Activated T-cell treated with anti-CD3 and anti-CD28 coated beads for 24 hours (primary cell): Measurements from ENCODE around the gene PLCB3.
"Not testable (repeated sequence)": the region's sequence is repeated elsewhere in the genome, so short reads cannot be mapped to it uniquely, and the experiment has no call there.

Experiments
- DNase-seq: peaks from one replicate; pipeline ENCODE4 v3.0.0-alpha.2; 2020; ENCODE audit warnings: low read depth

Gene PLCB3

DNA sequence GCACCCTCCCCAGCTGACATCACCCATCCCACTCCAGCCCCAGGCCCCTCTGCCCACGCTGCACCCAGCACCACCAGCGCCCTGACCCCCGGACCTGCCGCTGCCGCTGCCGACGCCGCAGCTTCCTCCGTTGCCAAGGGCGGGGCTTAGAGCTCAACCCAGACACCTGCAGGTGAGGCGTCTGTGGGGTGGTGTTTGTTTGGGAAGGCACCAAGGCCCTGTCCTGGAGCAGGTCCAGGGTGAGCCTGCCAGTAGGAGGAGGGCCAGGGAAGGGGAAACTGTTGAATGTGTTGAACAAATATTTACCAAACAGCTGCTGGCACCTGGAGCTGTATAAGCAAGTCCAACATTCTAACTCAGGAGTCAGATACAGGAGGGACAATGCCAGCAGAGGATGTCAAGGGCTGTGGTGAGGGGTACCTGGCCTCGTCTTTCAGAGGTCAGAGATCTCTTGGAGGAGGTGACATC lies 13.8 kb upstream of the PLCB3 start:
- DNase-seq, result no peak

DNA sequence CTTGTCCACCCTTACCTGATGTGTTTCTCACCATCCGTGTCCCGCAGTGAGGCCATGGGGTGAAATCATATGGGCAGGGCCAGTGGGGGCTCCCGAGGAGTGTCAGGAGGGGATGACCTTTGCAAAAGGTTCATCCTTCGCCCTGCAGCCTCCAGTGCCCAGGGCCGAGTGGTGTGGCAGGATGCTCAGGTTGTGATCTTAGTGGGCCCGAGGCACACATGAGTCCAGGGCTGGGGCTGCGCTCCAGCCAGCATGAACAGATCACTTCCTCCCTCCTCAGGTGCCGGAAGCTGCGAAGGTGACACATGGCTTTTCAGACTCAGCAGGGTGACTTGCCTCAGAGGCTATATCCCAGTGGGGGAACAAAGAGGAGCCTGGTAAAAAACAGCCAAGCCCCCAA lies 13.3 kb upstream of the PLCB3 start:
- DNase-seq, result no peak

DNA sequence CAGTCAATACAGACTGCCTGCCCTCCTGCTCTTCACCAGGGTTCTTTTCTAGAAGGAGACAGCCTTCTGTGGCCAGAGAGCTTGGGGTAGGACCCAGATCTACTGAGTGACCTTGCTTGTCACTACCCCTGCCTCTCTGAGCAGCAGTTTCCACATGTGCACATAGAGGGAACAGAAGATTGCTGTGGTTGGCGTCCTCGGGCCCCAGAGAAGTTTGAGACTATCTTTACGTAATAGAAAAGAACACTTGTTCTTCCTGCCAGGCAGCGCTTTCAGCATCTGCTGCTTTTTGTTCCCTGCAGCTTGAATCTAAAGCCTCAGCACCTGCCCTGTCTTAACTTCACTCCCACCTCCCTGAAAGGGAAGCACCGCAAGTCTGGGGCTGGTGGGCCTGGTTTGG lies 12.3 kb upstream of the PLCB3 start:
- DNase-seq, result no peak

DNA sequence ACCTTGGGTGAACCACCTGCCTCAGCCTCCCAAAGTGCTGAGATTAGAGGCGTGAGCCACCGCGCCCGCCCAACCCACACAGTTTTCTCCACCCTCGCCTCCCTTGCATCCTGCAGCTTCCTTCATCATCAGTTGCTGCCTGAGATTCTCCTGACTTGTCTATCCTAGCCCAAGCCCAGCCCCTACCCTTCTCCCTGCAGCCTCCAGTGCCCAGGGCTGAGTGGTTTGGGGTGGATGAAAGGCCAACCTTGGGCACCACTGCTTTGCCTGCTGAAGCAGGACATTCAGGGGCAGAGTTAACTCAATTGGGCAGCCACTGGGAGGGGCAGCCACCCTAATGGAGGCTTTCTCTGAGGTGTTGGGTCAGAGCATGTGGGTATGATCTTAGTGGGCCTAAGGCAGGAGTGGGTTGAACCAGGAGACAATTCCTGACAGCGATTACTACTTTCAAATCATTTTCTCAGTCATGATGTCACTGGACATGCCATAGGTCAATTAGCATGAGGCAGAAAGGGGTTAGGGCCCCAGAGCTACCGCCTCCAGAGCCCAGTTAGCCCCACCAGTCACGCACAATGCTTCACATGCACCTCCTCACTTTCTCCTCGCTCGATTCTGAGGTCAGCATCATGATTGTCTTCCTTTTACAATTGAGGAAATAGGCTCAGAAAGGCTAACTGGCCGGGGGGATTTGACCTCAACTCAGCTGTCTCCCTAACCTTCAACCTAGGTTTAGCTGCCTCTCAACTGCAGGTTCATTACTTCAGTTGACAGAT lies 11.5 kb upstream of the PLCB3 start:
- DNase-seq, result no peak

DNA sequence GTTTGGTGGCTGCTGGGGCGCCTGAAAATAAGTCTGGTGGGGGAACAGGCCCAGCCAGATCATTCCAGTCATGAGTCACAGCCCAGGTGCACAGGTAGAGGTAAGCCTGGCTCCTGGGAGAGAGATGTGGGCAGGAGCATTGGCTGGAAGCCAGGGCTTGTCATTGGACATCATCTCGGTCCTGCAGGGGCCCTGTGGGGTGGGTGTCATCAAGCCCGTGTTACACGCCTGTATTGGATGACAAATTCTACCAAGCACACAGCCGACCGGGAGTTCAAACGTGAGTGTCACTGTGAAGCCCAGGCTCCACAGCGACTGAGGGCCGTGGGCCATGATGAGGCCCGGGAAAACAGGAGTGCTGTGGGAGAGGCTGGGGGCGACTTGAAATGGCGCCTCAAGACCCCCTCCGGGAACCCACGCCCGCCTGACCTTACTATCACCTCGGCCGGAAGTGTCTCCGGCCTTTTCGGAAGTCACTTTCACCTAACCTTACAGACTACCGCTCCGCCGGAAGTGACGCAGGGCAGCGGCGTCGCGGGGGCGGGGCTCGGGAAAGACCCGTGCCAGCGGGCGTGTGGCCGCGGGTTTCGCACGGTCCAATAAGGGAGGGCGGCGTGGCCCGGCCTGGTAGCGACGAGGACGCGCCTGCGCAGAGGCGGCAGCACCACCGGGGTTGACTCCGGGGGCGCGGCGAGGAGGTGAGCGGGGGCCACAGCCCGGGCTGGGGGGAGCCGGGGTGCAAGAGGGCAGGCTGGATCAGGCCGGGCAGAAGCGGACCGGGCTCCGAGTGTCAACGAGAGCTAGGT lies 10.7 kb upstream of the PLCB3 start, which contains the start of gene FKBP2:
Gene FKBP2 (plus strand): TSS at position 661 of the 806 bp plus-strand sequence. CDS start 1,293 bp downstream, outside the sequence.
- DNase-seq, result peak; percentile 98

DNA sequence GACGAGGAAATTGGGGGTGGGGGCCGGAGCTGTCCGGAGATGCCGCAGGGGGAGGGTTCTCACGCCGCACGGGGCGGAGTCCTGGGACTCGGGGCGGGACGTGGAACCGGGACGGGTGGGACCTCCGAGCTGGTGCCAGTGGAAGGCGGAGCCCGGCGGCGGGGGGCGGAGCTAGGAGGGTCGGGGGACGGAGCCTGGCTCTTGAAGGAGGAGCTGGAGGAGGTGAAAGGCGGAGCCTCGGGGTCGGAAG lies 10.2 kb upstream of the PLCB3 start:
- DNase-seq, result peak; percentile 100

DNA sequence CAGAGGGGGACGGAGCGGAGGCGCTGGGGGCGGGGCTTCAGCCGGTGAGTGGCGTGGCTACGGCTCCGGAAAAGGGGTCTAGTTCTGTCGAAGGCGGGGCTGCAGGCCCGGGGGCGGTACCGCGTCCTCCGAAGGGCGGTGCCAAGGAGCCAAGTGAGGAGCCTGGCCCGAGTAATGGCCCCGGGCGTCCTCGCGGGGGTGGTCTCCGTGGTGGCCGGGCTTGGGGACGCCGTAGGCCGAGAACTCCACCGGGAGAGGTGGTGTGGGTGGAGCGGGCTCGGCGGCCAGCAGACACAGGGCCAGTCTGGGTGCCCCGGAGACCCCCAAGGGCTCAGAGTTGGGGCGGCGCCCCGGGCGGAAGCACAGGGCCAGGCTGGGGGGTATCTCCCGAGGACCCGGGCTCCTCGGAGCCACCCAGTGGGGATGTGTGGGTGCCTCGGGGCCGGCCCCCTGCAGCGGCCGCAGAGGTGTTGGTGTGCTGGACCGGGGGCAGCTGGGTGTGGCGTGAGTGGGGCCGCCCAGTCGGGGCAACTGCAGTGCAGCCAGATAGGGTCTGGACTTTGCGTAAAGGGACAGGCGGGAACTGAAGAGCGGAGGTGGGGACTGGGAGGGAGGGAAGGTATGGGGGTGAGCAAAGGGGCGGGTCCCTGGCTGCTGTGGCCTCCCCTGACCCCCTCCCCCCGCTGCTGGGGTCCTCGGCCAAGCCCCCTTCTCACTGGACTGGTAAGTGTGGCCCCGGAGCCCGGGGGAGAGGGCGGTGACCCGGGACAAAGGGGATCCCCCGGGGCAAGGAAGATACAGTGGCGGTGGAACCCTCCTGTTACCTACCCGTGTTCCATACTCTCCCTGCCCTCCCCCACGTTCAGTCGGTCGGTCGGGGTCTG lies 9.6 kb upstream of the PLCB3 start:
- DNase-seq, result no peak

DNA sequence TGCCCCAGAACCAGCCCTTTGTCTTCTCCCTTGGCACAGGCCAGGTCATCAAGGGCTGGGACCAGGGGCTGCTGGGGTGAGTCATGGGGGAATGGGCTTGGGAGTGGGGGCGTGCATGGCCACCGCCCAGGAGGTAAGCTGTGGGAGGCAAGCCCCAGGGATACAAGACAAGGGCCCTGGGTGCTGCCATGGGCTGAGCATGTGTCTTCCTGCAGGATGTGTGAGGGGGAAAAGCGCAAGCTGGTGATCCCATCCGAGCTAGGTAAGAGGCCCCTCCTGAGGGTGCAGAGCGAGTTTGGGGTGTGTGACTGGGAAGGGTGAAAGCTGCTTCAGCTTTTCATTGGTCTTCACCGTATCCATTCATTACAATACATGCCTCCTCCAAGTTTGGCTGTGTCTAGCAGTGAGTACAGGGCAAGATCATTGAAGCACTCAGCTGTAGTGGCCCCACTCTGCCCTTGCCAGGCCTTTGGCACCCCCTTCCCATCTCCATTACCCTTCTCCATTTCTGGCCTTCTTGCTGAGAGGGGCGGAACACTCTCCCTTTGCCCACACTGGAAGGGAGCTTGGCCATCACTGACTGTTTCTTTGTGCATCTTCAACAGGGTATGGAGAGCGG lies 8.0 kb upstream of the PLCB3 start:
- no peak for DNase-seq

DNA sequence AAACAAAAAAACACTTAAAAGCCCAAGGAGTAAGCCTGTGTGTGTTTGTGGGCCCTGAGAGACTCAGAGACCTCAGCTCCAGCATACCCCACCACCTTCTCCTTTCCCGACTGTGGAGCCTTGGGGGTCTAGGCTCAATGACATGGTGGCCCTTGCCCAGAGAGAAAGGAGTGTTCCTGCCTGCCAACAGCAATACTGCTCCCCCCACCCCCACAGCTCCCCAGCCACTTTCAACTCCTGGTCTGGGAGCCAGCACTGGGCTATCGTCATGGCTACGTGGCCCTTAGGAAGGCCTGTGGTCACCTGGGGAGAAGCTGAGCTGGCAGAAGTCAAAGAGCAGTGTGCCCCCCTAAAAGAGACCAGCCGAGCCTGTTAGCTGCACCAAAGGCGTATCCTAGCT lies 7.2 kb upstream of the PLCB3 start:
- no peak for DNase-seq

DNA sequence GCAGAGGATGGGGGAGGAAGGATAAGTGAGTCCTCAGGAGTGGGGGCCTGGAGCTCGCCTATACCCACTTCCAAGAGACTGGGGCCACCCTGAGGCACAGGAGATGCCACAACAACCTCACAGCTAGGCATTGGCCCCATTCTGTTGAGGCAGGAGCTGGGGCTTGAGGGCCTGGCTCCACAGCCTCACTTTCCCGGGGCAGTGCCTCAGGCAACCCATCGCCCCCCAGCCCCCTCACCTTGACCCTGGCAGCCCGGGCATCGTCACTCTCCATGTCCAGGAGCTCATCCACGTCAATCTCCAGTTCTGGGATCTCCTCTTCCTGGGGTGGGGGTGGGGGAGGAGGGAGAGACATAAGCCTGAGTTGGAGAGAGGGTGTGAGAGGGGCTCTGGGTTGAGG lies 6.4 kb upstream of the PLCB3 start:
- DNase-seq, result no peak

DNA sequence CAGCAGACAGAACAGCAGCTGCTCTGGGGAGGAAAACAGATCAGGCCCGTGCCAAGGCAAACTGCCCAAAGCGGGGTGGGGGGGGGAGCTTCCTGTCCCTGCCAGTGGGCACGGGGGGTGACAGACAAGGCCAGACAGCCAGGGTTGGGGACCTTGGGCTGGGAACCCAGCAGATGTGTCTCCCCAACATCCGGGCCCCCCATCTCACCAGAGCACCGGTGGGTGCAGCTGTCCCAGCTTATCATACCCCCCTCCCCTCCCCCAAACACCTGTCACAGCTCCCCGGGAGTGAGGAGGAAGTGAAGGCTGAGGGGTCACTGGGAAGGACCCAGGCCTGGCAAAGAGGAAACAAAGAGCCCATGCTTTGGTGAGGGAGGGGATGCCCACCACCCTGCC lies 5.9 kb upstream of the PLCB3 start:
- no peak for DNase-seq

DNA sequence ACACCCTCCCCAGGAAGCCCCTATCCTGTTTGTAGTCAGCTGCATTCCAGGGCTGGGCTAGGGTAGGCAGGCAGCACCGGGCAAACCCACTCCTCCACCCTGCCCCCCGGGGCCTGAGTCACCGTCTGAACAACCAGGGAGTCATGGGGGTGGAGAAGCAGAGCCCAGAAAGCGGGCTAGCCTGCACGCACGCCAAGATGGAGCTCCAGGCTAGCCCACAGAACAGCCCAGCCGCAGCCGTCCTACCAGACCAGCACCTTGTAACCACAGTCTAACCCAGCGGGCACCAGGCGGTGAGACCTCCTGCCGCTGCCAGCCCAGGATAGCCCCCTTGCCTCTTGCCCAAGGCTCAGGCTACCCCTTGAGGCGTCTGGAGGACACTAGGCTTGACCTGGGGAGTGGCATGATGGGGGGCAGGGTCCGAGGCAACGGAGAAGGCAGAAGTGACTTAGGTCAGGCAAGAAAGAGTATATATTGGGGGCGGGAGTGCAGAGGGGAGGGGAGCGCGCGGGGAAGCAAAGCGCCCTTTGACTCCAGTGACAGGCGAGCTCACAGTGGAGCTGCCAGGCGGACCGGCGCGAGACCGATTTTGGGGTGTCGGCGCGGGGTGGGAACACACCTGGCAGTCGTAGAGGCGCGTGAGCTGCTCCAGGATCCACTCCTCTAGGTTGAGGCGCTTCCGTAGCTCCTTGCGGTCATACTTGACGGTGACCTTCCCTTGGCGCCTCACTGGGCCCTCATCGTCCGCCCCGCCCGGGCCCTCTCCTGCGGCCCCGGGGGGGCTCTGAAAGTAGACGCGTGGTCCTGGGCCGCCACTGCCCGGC lies 5.3 kb upstream of the PLCB3 start:
- DNase-seq, result peak; percentile 74

DNA sequence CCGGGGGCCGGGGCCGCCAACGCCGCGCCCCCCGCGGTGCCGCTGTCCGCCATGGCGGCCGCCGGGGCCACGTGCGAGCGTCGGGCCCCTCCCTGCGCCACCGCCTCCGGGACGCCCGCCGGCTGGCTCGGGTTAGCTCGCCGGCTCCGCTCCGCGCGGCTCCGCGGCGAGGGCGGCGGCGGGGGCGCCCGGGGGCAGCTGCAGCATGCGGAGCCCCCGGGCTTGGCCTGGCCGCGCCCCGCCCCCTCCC lies 4.8 kb upstream of the PLCB3 start:
- DNase-seq, result not testable (repeated sequence)

DNA sequence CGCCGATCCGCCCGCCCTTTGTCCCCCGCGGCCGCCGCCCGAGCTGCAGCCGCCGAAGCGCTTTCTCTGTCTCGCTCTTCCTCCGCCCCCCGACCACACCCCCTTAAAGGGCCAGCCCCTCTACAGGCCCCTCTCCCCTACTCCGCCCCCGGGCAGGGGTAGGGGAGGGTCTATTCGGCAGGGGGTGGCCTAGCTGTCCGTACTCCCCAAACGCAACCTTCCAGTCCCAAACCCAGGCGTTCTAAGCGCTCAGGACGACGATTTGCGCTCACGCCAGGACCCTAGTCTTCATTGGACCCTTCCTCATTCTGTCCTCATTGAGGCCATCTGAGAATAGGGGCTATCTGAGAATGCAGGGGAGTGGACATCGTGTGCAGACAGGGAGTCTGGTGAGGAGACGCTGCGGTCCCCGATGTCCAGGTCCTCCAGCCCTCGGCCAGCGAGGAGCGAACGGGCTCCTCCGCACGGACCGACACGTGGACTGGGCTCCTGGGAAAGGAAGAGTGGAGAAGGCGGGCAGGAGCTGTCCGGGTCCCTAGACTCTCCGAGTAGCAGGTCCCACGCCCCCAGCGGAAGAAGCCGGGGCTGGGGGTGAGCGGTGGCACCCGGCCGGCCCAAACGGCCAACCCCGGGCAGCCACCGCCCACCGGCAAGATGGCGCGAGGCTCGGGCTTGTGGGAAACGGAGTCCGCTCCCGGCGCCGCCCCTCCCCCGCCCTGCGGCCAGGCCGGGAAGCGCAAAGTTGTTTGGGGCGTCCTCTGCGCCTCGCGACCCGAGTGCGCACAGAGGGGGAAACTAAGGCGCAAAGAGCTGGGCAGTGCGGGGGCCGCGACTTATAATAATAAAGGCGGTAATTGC lies 4.2 kb upstream of the PLCB3 start, which contains the start of gene PPP1R14B:
Gene PPP1R14B (minus strand): TSS at position 73 of the 858 bp plus-strand sequence. CDS start 270 bp downstream, outside the sequence.
- DNase-seq, result peak; percentile 76

DNA sequence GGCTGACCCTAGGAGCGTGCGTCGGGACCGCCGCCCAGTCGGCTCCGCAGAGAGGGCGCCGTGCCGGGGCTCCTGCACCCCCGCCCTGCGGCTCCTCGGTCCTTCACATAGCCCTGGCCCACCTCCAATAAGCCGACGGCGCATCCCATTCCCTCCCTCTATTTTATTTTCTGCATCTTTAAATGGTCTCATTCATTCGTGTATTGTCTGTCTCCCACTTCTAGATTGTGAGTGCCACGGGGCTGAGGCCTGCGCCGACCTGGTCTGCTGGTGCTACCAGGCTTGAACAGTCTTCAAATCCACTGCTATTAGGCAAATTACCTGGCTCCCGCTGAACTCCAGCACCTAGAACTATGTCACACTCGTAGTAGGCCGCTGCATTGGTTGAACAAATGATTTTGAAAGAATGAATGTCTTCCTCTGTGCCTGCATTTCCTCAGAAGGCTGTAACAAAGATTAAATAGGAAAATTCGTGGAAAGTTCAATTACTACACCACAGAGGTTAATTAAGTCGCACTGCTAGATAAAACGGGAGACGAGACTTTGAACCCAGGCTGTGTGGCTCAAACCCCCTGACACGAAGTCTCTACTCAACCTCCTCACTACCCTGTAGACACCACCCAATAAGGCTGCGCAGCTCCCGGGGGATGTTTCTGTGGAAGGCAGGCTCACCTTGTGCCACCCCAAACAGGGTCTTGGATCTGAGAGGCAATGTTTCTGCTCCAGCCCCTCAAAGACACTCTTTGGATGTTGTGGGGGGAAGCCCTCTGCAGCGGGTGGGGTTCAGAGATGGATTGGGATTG lies 3.4 kb upstream of the PLCB3 start:
- no peak for DNase-seq

DNA sequence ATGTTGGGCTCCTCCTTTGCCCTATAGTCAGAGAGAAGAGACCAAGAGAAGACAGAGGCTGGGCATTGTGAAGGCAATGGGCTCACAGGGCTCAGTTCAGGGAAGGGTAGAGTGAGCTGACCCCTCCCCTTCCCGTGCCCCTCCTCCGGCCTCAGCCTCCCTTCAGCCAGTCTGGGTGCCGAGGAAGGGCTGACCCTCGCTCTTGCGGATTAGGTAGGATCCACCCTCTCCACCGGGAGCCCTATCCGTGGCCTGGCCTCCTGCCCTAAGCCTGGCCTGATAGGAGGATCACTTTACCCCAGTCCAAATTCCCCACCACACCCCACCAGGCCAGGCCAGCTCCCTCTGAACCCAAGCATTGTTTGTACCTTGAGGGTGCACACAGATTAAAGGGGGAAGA lies 2.8 kb upstream of the PLCB3 start:
- DNase-seq, result no peak

DNA sequence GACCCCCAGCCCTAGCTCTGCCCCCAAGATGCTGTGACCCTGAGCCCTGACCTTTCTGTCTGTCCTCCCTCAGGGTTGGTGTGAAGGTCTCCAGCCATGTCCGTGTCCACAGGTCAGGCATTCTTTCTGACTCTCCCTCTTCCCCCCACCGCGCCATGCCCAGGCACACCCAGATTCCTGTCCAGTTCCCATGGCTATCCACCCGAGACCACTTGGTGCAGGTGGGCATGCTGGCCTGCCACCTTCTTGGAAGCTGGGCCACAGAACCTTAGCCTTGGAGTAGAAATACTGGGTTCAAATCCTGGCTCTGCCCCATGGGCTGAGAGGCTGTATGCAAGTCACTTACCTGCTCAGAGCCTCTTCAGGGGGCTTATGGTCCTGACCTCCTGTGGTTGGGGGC lies 2.3 kb upstream of the PLCB3 start:
- no peak for DNase-seq

DNA sequence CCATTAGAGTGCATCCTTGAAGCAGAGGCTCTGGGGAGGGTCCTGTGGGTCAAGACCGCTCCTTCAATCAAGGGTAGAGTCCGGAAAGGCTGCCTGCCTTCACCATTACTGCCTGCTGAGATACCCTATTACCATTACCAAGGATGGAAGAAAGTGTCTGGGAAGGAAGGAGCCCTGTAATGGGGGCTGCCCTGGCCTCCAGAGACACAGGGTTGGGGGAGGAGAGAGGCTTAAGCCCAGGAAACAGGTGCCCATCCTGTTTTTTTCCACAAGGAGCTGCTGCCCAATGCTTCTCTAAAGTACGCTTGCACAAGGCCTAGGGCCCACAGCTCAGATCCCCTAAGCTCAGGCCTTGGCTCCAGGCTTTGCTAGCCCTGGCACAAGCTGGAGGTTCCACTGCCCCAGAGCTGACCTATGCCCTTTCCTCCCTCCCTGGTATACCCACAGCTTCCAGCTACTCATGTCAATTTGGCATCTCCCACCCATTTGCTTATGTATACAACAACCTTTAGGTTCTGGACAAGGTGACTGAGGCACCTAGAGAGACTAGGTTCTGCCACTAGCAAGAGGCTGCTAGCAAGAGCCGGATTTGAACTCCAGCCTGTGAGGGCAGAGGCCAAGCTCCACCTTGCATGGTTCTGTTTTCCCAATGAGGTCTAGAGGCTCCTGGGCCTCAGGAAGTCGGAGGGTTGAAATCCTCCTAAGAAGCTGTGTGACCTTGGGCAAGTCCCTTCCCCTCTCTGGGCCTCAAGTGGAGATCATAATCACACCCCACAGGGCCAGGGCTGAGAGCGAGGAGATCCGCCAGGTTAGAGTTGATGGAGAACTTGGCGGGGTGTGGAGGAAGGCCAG lies 1.5 kb upstream of the PLCB3 start:
- DNase-seq, result no peak
